CD4-positive, CD25-positive, alpha-beta regulatory T cell (primary cell): ENCODE measurements around the gene DDX28. TPM values are rescaled to one million over a fixed set of nuclear protein-coding genes. Genes with fewer than 3 reads are reported as not detected.
"Not testable (repeated sequence)": the region's sequence is repeated elsewhere in the genome, so short reads cannot be mapped to it uniquely, and the experiment has no call there.

Experiments used
- ATAC-seq, 2 donors: fragments of 150-1000 bp; cut with Tn5 transposase; one replicate each; pipeline ENCODE4 v1.10.0; 2021; ENCODE audit warnings: low read depth in 2 of 2, moderate number of reproducible peaks in 2 of 2, moderate library complexity in 1 of 2
- DNase-seq, 3 donors: peaks; one replicate each; pipeline versions ENCODE4 v3.0.0 to v3.0.0-alpha.2; 2012 to 2022; ENCODE audit warnings: mixed read lengths in 1 of 3
- H3K27ac ChIP-seq: one replicate; pipeline ENCODE4 v1.7.0; 2013; ENCODE audit warnings: mild to moderate bottlenecking, low read length; ENCODE audit not compliant: insufficient read depth, poor library complexity, severe bottlenecking
- H3K27me3 ChIP-seq: one replicate; pipeline ENCODE4 v1.7.0; 2013; ENCODE audit warnings: low read length; ENCODE audit not compliant: control insufficient read depth, insufficient read depth
- H3K36me3 ChIP-seq: one replicate; pipeline ENCODE4 v1.7.0; 2013; ENCODE audit warnings: mild to moderate bottlenecking, low read length, moderate library complexity; ENCODE audit not compliant: control insufficient read depth, insufficient read depth
- H3K4me1 ChIP-seq: 2 replicates; pipeline ENCODE4 v1.7.0; 2013; ENCODE audit warnings: mild to moderate bottlenecking, low read length; ENCODE audit not compliant: insufficient read depth, control insufficient read depth, poor library complexity, severe bottlenecking
- H3K4me3 ChIP-seq: one replicate; pipeline ENCODE4 v1.7.0; 2013; ENCODE audit warnings: low read depth, mild to moderate bottlenecking, low read length, moderate library complexity
- H3K9me3 ChIP-seq, 2 experiments: 1 replicate in 1 of 2; 2 replicates in 1 of 2; pipeline ENCODE4 v1.7.0; 2013; ENCODE audit warnings: low read length in 2 of 2, mild to moderate bottlenecking in 1 of 2, moderate library complexity in 1 of 2; ENCODE audit not compliant: control insufficient read depth in 2 of 2
- H3K27ac Mint-ChIP-seq, 3 donors: one replicate each; pipeline ENCODE4 v1.8.0; 2020 to 2022; ENCODE audit warnings: mild to moderate bottlenecking in 3 of 3, mixed read lengths in 3 of 3, moderate library complexity in 2 of 3
- H3K27me3 Mint-ChIP-seq: one replicate; pipeline ENCODE4 v1.8.0; 2022; ENCODE audit warnings: mild to moderate bottlenecking, mixed read lengths
- H3K36me3 Mint-ChIP-seq: one replicate; pipeline ENCODE4 v1.8.0; 2020; ENCODE audit warnings: mixed read lengths
- H3K4me1 Mint-ChIP-seq, 4 donors: one replicate each; pipeline ENCODE4 v1.8.0; 2020 to 2022; ENCODE audit warnings: mixed read lengths in 4 of 4, mild to moderate bottlenecking in 1 of 4
- H3K4me3 Mint-ChIP-seq, 4 donors: one replicate each; pipeline ENCODE4 v1.8.0; 2020 to 2022; ENCODE audit warnings: mild to moderate bottlenecking in 4 of 4, mixed read lengths in 4 of 4, moderate library complexity in 3 of 4
- H3K9me3 Mint-ChIP-seq, 7 donors: one replicate each; pipeline ENCODE4 v1.8.0; 2020 to 2022; ENCODE audit warnings: mixed read lengths in 7 of 7, mild to moderate bottlenecking in 3 of 7, moderate library complexity in 2 of 7
- polyA plus RNA-seq, 4 donors: library from polyadenylated mRNA; unstranded; fragments of 300-500 nt; fragmentation: Illumina TruSeq; gene quantifications; one replicate each; pipeline ENCODE4 v1.2.3, GENCODE V29; 2021
- total RNA-seq: library from RNA; stranded (reverse); gene quantifications from one replicate; pipeline ENCODE4 v1.2.3, GENCODE V29; 2022

Gene DDX28
- total and polyA plus RNA-seq, 5 donors from 2014 or later = 14.9 to 68.2 (median 60.7) TPM

- no peaks in the 10 kb centered on the region for H3K36me3 Mint-ChIP-seq
- no peaks in the 10 kb centered on the region for H3K27me3 ChIP-seq
- H3K9me3 Mint-ChIP-seq = no peaks in the 10 kb centered on the region
- no peak for ATAC-seq
- H3K27ac Mint-ChIP-seq = peak within 1 kb of the TSS in 2 of 3 donors; percentile 38 to 51
- H3K27me3 Mint-ChIP-seq = no peaks in the 10 kb centered on the region
- H3K4me3 ChIP-seq = no peak within 1 kb of the TSS
- peaks cover 0 to 14% (median 1%) of the 10 kb centered on the region in 4 donors for H3K4me1 Mint-ChIP-seq
- H3K9me3 ChIP-seq = no peaks in the 10 kb centered on the region
- peaks cover 7% of the 10 kb centered on the region for H3K4me1 ChIP-seq
- DNase-seq = no peak
- H3K36me3 ChIP-seq = no peaks in the 10 kb centered on the region
- H3K27ac ChIP-seq = no peak within 1 kb of the TSS
- no peak within 1 kb of the TSS for H3K4me3 Mint-ChIP-seq
These were observed 7.4 kb downstream of the DDX28 start, which contains the start of gene DPEP2NB for GRCh38 chr16:68015681-68016080. TSS of gene DPEP2NB (minus strand) at chr16:68015911. CDS start at chr16:68015770, 141 bp downstream.

- no peaks in the 10 kb centered on the region for H3K36me3 ChIP-seq
- no peak overlapping the region for H3K27ac ChIP-seq
- no peaks in the 10 kb centered on the region for H3K27me3 ChIP-seq
- DNase-seq (peak in 1 of 3 donors; percentile 64), ATAC-seq (peak in 1 of 2 donors; percentile 37)
- peak overlapping the region in 2 of 4 donors; percentile 7 to 32 for H3K4me3 Mint-ChIP-seq
- no peaks in the 10 kb centered on the region for H3K27me3 Mint-ChIP-seq
- H3K9me3 ChIP-seq = no peaks in the 10 kb centered on the region
- peaks cover 7% of the 10 kb centered on the region for H3K4me1 ChIP-seq
- no peaks in the 10 kb centered on the region for H3K9me3 Mint-ChIP-seq
- no peak overlapping the region for H3K4me3 ChIP-seq
- peaks cover 0 to 20% (median under 1%) of the 10 kb centered on the region in 4 donors for H3K4me1 Mint-ChIP-seq
- H3K36me3 Mint-ChIP-seq = no peaks in the 10 kb centered on the region
- no peak overlapping the region for H3K27ac Mint-ChIP-seq
These were observed 9.6 kb downstream of the DDX28 start for GRCh38 chr16:68013440-68013839.

- H3K4me3 Mint-ChIP-seq, H3K9me3 ChIP-seq, ATAC-seq, H3K27me3 ChIP-seq, H3K36me3 ChIP-seq, H3K4me3 ChIP-seq, H3K36me3 Mint-ChIP-seq, H3K27me3 Mint-ChIP-seq, H3K27ac ChIP-seq, H3K9me3 Mint-ChIP-seq, DNase-seq: not testable (repeated sequence)
- Mint-ChIP-seq H3K4me1 (peaks cover 8 to 44% (median 12%) of the 10 kb centered on the region in 4 donors), H3K27ac (peak overlapping the region; percentile 67 to 98 (median 88))
- peaks cover 29% of the 10 kb centered on the region for H3K4me1 ChIP-seq
These were observed 13.2 kb downstream of the DDX28 start for GRCh38 chr16:68009872-68010271.

GRCh38 chr16:68009157-68009735, 13.8 kb downstream of the DDX28 start:
- no peak overlapping the region for H3K4me3 ChIP-seq
- peaks cover 8 to 49% (median 14%) of the 10 kb centered on the region in 4 donors for H3K4me1 Mint-ChIP-seq
- H3K27me3 Mint-ChIP-seq = no peaks in the 10 kb centered on the region
- H3K4me1 ChIP-seq = peaks cover 35% of the 10 kb centered on the region
- DNase-seq (no peak), ATAC-seq (no peak)
- H3K36me3 ChIP-seq = no peaks in the 10 kb centered on the region
- no peaks in the 10 kb centered on the region for H3K9me3 ChIP-seq
- H3K27me3 ChIP-seq = no peaks in the 10 kb centered on the region
- H3K27ac Mint-ChIP-seq = peak overlapping the region; percentile 38 to 67 (median 42)
- no peaks in the 10 kb centered on the region for H3K9me3 Mint-ChIP-seq
- H3K4me3 Mint-ChIP-seq = no peak overlapping the region
- no peak overlapping the region for H3K27ac ChIP-seq
- no peaks in the 10 kb centered on the region for H3K36me3 Mint-ChIP-seq

GRCh38 chr16:68005786-68006286, 17.2 kb downstream of the DDX28 start:
- peaks cover 3% of the 10 kb centered on the region for H3K36me3 Mint-ChIP-seq
- Histone ChIP-seq H3K4me1 (peaks cover 58% of the 10 kb centered on the region), H3K9me3 (no peaks in the 10 kb centered on the region), H3K27me3 (no peaks in the 10 kb centered on the region), H3K27ac (peak overlapping the region; percentile 78), H3K4me3 (peak overlapping the region; percentile 29), H3K36me3 (no peaks in the 10 kb centered on the region)
- H3K27me3 Mint-ChIP-seq = no peaks in the 10 kb centered on the region
- H3K4me1 Mint-ChIP-seq = peaks cover 8 to 65% (median 23%) of the 10 kb centered on the region in 4 donors
- H3K27ac Mint-ChIP-seq = peak overlapping the region; percentile 99 to 100 (median 99)
- peak; percentile 32 to 97 (median 84) for DNase-seq
- H3K4me3 Mint-ChIP-seq = peak overlapping the region; percentile 73 to 79 (median 76)
- peak; percentile 99 for ATAC-seq
- H3K9me3 Mint-ChIP-seq = no peaks in the 10 kb centered on the region

GRCh38 chr16:68005211-68005610, 17.8 kb downstream of the DDX28 start:
- Histone ChIP-seq H3K4me3 (no peak overlapping the region), H3K36me3 (no peaks in the 10 kb centered on the region), H3K27ac (peak overlapping the region; percentile 78), H3K27me3 (no peaks in the 10 kb centered on the region), H3K9me3 (no peaks in the 10 kb centered on the region), H3K4me1 (peaks cover 64% of the 10 kb centered on the region)
- Mint-ChIP-seq H3K27me3 (no peaks in the 10 kb centered on the region), H3K9me3 (no peaks in the 10 kb centered on the region), H3K4me3 (peak overlapping the region in 3 of 4 donors; percentile 38 to 79 (median 73)), H3K4me1 (peaks cover 12 to 66% (median 29%) of the 10 kb centered on the region in 4 donors), H3K27ac (peak overlapping the region; percentile 99 to 100 (median 99)), H3K36me3 (peaks cover 3% of the 10 kb centered on the region)
- DNase-seq (no peak), ATAC-seq (no peak)

- Mint-ChIP-seq H3K4me3 (peak overlapping the region in 3 of 4 donors; percentile 8 to 50 (median 50)), H3K36me3 (peaks cover 7% of the 10 kb centered on the region), H3K4me1 (peaks cover 24 to 75% (median 41%) of the 10 kb centered on the region in 4 donors), H3K27ac (peak overlapping the region; percentile 60 to 95 (median 87)), H3K9me3 (no peaks in the 10 kb centered on the region), H3K27me3 (no peaks in the 10 kb centered on the region)
- no peak overlapping the region for H3K4me3 ChIP-seq
- H3K36me3 ChIP-seq = no peaks in the 10 kb centered on the region
- DNase-seq = no peak
- no peak overlapping the region for H3K27ac ChIP-seq
- H3K9me3 ChIP-seq = no peaks in the 10 kb centered on the region
- H3K4me1 ChIP-seq = peaks cover 84% of the 10 kb centered on the region
- H3K27me3 ChIP-seq = no peaks in the 10 kb centered on the region
- ATAC-seq = no peak
These were observed 20.0 kb downstream of the DDX28 start for GRCh38 chr16:68003031-68003430.
